WTC11 (cell line): ENCODE measurements around the gene DHCR7.

Experiments used
- CREB1 ChIP-seq: sonication (generic); formaldehyde crosslinking; IDR thresholded peaks from 2 replicates; pipeline ENCODE4 v1.8.0; 2023; ENCODE audit warnings: mild to moderate bottlenecking, missing genetic modification reagents
- CREM ChIP-seq: sonication (generic); formaldehyde crosslinking; IDR thresholded peaks from 2 replicates; pipeline ENCODE4 v1.8.1; 2022; ENCODE audit warnings: mild to moderate bottlenecking, missing genetic modification reagents, moderate library complexity
- FOXK1 ChIP-seq: sonication (generic); formaldehyde crosslinking; IDR thresholded peaks from 2 replicates; pipeline ENCODE4 v1.8.0; 2022; ENCODE audit warnings: mild to moderate bottlenecking, moderate library complexity, missing genetic modification reagents
- IRF2 ChIP-seq: sonication (generic); formaldehyde crosslinking; IDR thresholded peaks from 2 replicates; pipeline ENCODE4 v1.8.0; 2022; ENCODE audit warnings: low read depth, missing genetic modification reagents, borderline replicate concordance
- MYBL2 ChIP-seq: sonication (generic); formaldehyde crosslinking; IDR thresholded peaks from 2 replicates; pipeline ENCODE4 v1.8.1; 2023; ENCODE audit warnings: mild to moderate bottlenecking, moderate library complexity, missing genetic modification reagents
- TEAD1 ChIP-seq: sonication (generic); formaldehyde crosslinking; IDR thresholded peaks from 2 replicates; pipeline ENCODE4 v1.8.0; 2022; ENCODE audit warnings: mild to moderate bottlenecking, missing genetic modification reagents
- TF ChIP-seq, protein P1 (sequence below): fragments of 200-600 bp; IDR thresholded peaks from 2 replicates; pipeline ENCODE4 v1.8.0; 2022; ENCODE audit warnings: antibody characterized with exemption
- TF ChIP-seq, protein P2 (sequence below): fragments of 250-450 bp; sonication (Bioruptor Pico); IDR thresholded peaks from 2 replicates; pipeline ENCODE4 v2.1.2; 2022; ENCODE audit warnings: mild to moderate bottlenecking, moderate library complexity
- TF ChIP-seq, protein P3 (sequence below): sonication (generic); formaldehyde crosslinking; IDR thresholded peaks from 2 replicates; pipeline ENCODE4 v1.8.0; 2022; ENCODE audit warnings: mild to moderate bottlenecking, missing genetic modification reagents
- TF ChIP-seq, protein P4 (sequence below): sonication (generic); formaldehyde crosslinking; IDR thresholded peaks from 2 replicates; pipeline ENCODE4 v1.8.0; 2022; ENCODE audit warnings: mild to moderate bottlenecking, missing genetic modification reagents

DNA sequence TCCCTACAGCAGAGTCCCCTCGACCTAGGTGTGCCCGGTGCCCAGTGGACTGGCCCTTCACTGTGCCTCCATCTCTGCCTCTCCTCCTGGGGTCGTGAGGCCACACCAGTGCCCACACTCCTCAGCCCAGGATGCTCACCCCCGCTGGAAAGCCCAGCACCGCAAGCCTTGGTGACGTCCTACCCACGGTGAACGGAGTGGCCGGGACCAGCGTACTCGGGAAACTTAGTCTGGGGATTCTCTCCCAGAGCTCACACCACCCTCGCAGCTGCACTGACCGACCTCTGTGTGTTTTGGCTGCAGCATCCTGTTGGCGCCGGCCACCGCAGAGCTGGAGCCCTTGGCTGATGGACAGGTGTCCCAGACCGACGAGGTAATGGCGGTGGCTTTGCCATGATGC lies 43.3 kb upstream of the DHCR7 start:
- TF ChIP-seq, protein P1, sequence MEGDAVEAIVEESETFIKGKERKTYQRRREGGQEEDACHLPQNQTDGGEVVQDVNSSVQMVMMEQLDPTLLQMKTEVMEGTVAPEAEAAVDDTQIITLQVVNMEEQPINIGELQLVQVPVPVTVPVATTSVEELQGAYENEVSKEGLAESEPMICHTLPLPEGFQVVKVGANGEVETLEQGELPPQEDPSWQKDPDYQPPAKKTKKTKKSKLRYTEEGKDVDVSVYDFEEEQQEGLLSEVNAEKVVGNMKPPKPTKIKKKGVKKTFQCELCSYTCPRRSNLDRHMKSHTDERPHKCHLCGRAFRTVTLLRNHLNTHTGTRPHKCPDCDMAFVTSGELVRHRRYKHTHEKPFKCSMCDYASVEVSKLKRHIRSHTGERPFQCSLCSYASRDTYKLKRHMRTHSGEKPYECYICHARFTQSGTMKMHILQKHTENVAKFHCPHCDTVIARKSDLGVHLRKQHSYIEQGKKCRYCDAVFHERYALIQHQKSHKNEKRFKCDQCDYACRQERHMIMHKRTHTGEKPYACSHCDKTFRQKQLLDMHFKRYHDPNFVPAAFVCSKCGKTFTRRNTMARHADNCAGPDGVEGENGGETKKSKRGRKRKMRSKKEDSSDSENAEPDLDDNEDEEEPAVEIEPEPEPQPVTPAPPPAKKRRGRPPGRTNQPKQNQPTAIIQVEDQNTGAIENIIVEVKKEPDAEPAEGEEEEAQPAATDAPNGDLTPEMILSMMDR: no peak
- no peak for TF ChIP-seq CREB1 (CRISPR knock-in tag)
- TF ChIP-seq TEAD1 (CRISPR knock-in tag): no peak
- no peak for TF ChIP-seq IRF2
- TF ChIP-seq, protein P2, sequence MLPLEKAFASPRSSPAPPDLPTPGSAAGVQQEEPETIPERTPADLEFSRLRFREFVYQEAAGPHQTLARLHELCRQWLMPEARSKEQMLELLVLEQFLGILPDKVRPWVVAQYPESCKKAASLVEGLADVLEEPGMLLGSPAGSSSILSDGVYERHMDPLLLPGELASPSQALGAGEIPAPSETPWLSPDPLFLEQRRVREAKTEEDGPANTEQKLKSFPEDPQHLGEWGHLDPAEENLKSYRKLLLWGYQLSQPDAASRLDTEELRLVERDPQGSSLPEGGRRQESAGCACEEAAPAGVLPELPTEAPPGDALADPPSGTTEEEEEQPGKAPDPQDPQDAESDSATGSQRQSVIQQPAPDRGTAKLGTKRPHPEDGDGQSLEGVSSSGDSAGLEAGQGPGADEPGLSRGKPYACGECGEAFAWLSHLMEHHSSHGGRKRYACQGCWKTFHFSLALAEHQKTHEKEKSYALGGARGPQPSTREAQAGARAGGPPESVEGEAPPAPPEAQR (CRISPR knock-in tag): no peak
- no peak for TF ChIP-seq CREM (CRISPR knock-in tag)
- TF ChIP-seq, protein P3, sequence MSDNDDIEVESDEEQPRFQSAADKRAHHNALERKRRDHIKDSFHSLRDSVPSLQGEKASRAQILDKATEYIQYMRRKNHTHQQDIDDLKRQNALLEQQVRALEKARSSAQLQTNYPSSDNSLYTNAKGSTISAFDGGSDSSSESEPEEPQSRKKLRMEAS: no peak
- no peak for TF ChIP-seq MYBL2 (CRISPR knock-in tag)
- TF ChIP-seq FOXK1: no peak
- TF ChIP-seq, protein P4, sequence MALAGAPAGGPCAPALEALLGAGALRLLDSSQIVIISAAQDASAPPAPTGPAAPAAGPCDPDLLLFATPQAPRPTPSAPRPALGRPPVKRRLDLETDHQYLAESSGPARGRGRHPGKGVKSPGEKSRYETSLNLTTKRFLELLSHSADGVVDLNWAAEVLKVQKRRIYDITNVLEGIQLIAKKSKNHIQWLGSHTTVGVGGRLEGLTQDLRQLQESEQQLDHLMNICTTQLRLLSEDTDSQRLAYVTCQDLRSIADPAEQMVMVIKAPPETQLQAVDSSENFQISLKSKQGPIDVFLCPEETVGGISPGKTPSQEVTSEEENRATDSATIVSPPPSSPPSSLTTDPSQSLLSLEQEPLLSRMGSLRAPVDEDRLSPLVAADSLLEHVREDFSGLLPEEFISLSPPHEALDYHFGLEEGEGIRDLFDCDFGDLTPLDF (CRISPR knock-in tag): no peak
